ENCODE measurements around the gene HCN3.

HCN3 gene

GRCh38 chr1:155316922-155317321 is 39.7 kb downstream of the HCN3 start (continued):
- TF ChIP-seq TSHZ2 (CRISPR knock-in tag; IDR thresholded peaks at IDR 0.05), result no peak

GRCh38 chr1:155318082-155318481 is 40.8 kb downstream of the HCN3 start:
- TF ChIP-seq TCF4 (CRISPR knock-in tag; IDR thresholded peaks at IDR 0.05; ENCODE audit: borderline replicate concordance) (no peak), CSRNP3 (CRISPR knock-in tag; IDR thresholded peaks at IDR 0.05) (no peak), PATZ1 (CRISPR knock-in tag; IDR thresholded peaks at IDR 0.05; ENCODE audit: borderline replicate concordance) (no peak), ZNF565 (CRISPR knock-in tag; conservative IDR thresholded peaks at IDR 0.05; ENCODE audit: low read depth) (no peak), TSHZ2 (CRISPR knock-in tag; IDR thresholded peaks at IDR 0.05) (no peak), ARNTL (CRISPR knock-in tag; IDR thresholded peaks at IDR 0.05; ENCODE audit: borderline replicate concordance, low read depth) (no peak), ZNF70 (CRISPR knock-in tag; IDR thresholded peaks at IDR 0.05) (no peak), CREB5 (CRISPR knock-in tag; IDR thresholded peaks at IDR 0.05; ENCODE audit: low read depth) (no peak), ZNF8 (CRISPR knock-in tag; IDR thresholded peaks at IDR 0.05) (no peak), BACH2 (CRISPR knock-in tag; IDR thresholded peaks at IDR 0.05; ENCODE audit: borderline replicate concordance) (no peak), CSDC2 (CRISPR knock-in tag; IDR thresholded peaks at IDR 0.05) (no peak), POU6F1 (CRISPR knock-in tag; IDR thresholded peaks at IDR 0.05; ENCODE audit: borderline replicate concordance, low read depth) (no peak), RARB (CRISPR knock-in tag; IDR thresholded peaks at IDR 0.05) (no peak), ZFP3 (CRISPR knock-in tag; IDR thresholded peaks at IDR 0.05) (no peak), ZFP30 (CRISPR knock-in tag; IDR thresholded peaks at IDR 0.05) (no peak), ISL1 (CRISPR knock-in tag; IDR thresholded peaks at IDR 0.05) (no peak), ZC3H10 (CRISPR knock-in tag; IDR thresholded peaks at IDR 0.05) (no peak), OSR1 (CRISPR knock-in tag; IDR thresholded peaks at IDR 0.05) (no peak), TOX (CRISPR knock-in tag; IDR thresholded peaks at IDR 0.05; ENCODE audit: borderline replicate concordance) (no peak), PPARA (CRISPR knock-in tag; IDR thresholded peaks at IDR 0.05; ENCODE audit: borderline replicate concordance) (no peak)
- ATAC-seq, result no peak

Data from SK-N-SH treated with all-trans-retinoic acid at 6 μM for 48 hours (cell line).